Gastroesophageal sphincter (tissue), 3 donors: ENCODE measurements around the gene TLE7.

Experiments
- POLR2A ChIP-seq, 2 donors: fragments of 450-650 bp; IDR thresholded peaks; one replicate each; pipeline ENCODE4 v1.6.1; 2017; ENCODE audit warnings: antibody characterized with exemption in 2 of 2, mild to moderate bottlenecking in 2 of 2, moderate library complexity in 1 of 2
- POLR2AphosphoS5 ChIP-seq: sonication (generic); formaldehyde crosslinking; IDR thresholded peaks from one replicate; pipeline ENCODE4 v1.6.1; 2017; ENCODE audit warnings: antibody characterized with exemption
- TF ChIP-seq, protein P1 (sequence below), 4 experiments: fragments of 200-600 bp in 2 of 4; fragments of 450-650 bp in 2 of 4; sonication (generic) in 1 of 4; IDR thresholded peaks; one replicate each; pipeline ENCODE4 v1.5.1; 2017 to 2019; ENCODE audit warnings: antibody characterized with exemption in 4 of 4, mild to moderate bottlenecking in 2 of 4, moderate library complexity in 2 of 4

DNA sequence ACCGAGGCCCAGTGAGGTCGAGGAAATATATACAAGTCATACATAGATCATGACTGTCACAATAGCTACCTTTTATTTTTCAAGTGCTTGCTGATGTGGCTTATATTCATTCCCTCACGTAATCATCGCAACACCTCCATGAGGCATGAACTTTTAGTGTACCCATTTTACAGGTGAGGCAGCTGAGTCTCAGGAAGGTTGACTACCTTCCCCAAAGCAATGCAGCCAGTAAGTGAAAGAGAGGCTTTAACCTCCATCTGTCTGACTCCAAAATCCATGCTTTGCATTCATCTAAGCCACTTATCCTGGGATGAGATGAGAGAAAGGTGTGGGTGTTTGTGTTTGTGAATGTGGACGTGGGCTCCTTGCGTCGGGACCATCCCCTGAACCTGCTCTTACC lies 52.5 kb downstream of the TLE7 start:
- TF ChIP-seq, protein P1, sequence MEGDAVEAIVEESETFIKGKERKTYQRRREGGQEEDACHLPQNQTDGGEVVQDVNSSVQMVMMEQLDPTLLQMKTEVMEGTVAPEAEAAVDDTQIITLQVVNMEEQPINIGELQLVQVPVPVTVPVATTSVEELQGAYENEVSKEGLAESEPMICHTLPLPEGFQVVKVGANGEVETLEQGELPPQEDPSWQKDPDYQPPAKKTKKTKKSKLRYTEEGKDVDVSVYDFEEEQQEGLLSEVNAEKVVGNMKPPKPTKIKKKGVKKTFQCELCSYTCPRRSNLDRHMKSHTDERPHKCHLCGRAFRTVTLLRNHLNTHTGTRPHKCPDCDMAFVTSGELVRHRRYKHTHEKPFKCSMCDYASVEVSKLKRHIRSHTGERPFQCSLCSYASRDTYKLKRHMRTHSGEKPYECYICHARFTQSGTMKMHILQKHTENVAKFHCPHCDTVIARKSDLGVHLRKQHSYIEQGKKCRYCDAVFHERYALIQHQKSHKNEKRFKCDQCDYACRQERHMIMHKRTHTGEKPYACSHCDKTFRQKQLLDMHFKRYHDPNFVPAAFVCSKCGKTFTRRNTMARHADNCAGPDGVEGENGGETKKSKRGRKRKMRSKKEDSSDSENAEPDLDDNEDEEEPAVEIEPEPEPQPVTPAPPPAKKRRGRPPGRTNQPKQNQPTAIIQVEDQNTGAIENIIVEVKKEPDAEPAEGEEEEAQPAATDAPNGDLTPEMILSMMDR (IDR thresholded peaks at IDR 0.05): no peak
- TF ChIP-seq POLR2AphosphoS5 (no peak), POLR2A (IDR thresholded peaks at IDR 0.05) (no peak)
